Keratinocyte (primary cell): ENCODE data around the gene TYROBP. TPM values are rescaled to one million over a fixed set of nuclear protein-coding genes. Genes with fewer than 3 reads are reported as not detected.

Source experiments
- DNase-seq: peaks from one replicate; pipeline ENCODE4 v3.0.0-alpha.2; 2011; ENCODE audit warnings: low read depth, missing footprints, low spot score
- FAIRE-seq: peaks from 2 replicates; lab custom pipeline; 2011; peaks lifted over from hg19 to GRCh38; lab: Jason Lieb, UNC
- H2AFZ ChIP-seq: 2 replicates; pipeline ENCODE4 v1.6.0; 2012; ENCODE audit warnings: low read length, control low read depth, inconsistent platforms; ENCODE audit not compliant: control insufficient read depth
- H3K27ac ChIP-seq: 2 replicates; pipeline ENCODE4 v1.5.1; 2011; ENCODE audit warnings: low read length; ENCODE audit not compliant: control insufficient read depth, insufficient read depth
- H3K27me3 ChIP-seq: 3 replicates; pipeline ENCODE4 v1.6.0; 2011; ENCODE audit warnings: low read length; ENCODE audit not compliant: control insufficient read depth, insufficient read depth; ENCODE audit errors: extremely low read depth
- H3K36me3 ChIP-seq, 2 experiments: 2 replicates in 1 of 2; 3 replicates in 1 of 2; pipeline ENCODE4 v1.5.1; 2011; ENCODE audit warnings: low read length in 2 of 2, mild to moderate bottlenecking in 1 of 2; ENCODE audit not compliant: control insufficient read depth in 2 of 2, insufficient read depth in 2 of 2; ENCODE audit errors: extremely low read depth in 1 of 2
- H3K4me1 ChIP-seq: 3 replicates; pipeline ENCODE4 v1.5.1; 2011; ENCODE audit warnings: low read length; ENCODE audit not compliant: control insufficient read depth, insufficient read depth; ENCODE audit errors: extremely low read depth
- H3K4me2 ChIP-seq: 3 replicates; pipeline ENCODE4 v1.6.0; 2011; ENCODE audit warnings: low read depth, low read length; ENCODE audit not compliant: control insufficient read depth, insufficient read depth; ENCODE audit errors: extremely low read depth
- H3K4me3 ChIP-seq, 3 experiments: fragments of 200-600 bp in 1 of 3; sonication (generic) in 1 of 3; 2 replicates in 2 of 3; 3 replicates in 1 of 3; pipeline ENCODE4 v1.5.1; 2011 to 2016; ENCODE audit warnings: low read length in 3 of 3, mild to moderate bottlenecking in 3 of 3, control low read depth in 2 of 3, inconsistent platforms in 1 of 3, low read depth in 1 of 3, mixed read lengths in 1 of 3, mixed run types in 1 of 3, moderate library complexity in 1 of 3; ENCODE audit not compliant: control insufficient read depth in 2 of 3, insufficient read depth in 2 of 3; ENCODE audit errors: extremely low read depth in 1 of 3
- H3K79me2 ChIP-seq: 2 replicates; pipeline ENCODE4 v1.6.0; 2012; ENCODE audit warnings: low read length; ENCODE audit not compliant: control insufficient read depth, insufficient read depth
- H3K9ac ChIP-seq: 3 replicates; pipeline ENCODE4 v1.6.0; 2011; ENCODE audit warnings: low read length; ENCODE audit not compliant: control insufficient read depth, insufficient read depth; ENCODE audit errors: extremely low read depth
- H3K9me1 ChIP-seq: 3 replicates; pipeline ENCODE4 v1.6.0; 2011; ENCODE audit warnings: low read length; ENCODE audit not compliant: control insufficient read depth, insufficient read depth; ENCODE audit errors: extremely low read depth
- H3K9me3 ChIP-seq: 2 replicates; pipeline ENCODE4 v1.5.1; 2012; ENCODE audit warnings: low read depth, low read length; ENCODE audit not compliant: control insufficient read depth
- H4K20me1 ChIP-seq: 3 replicates; pipeline ENCODE4 v1.6.0; 2011; ENCODE audit warnings: low read length; ENCODE audit not compliant: control insufficient read depth, insufficient read depth; ENCODE audit errors: extremely low read depth
- CTCF ChIP-seq, 3 experiments: IDR thresholded peaks in 1 of 3; conservative IDR thresholded peaks in 1 of 3; optimal IDR thresholded peaks in 1 of 3; 2 replicates in 2 of 3; 3 replicates in 1 of 3; pipeline versions ENCODE3 to v1.5.1; 2011; ENCODE audit warnings: low read length in 3 of 3, mild to moderate bottlenecking in 3 of 3, moderate library complexity in 2 of 3, control low read depth in 1 of 3, inconsistent platforms in 1 of 3; ENCODE audit not compliant: insufficient read depth in 2 of 3; ENCODE audit errors: extremely low read depth in 1 of 3
- EZH2 ChIP-seq: IDR thresholded peaks from one replicate; pipeline ENCODE4 v1.6.1; 2012; ENCODE audit warnings: inconsistent platforms, mild to moderate bottlenecking, low read length, moderate library complexity
- dilution Hi-C: fragments of 300-500 bp; cut with MboI; formaldehyde crosslinking; loops from one replicate; pipeline ENCODE4 v1.7.0; 2020; ENCODE audit warnings: low sequenced_read_pairs; ENCODE audit not compliant: extremely low pct_ligation_motif_present
- polyA plus RNA-seq, 5 experiments: library from polyadenylated mRNA; depleted of rRNA in 3 of 5; stranded (reverse) in 3 of 5; stranded (forward) in 1 of 5; unstranded in 1 of 5; fragments of >200 nt; gene quantifications; 1 replicate in 1 of 5; 2 replicates in 3 of 5; 3 replicates in 1 of 5; pipeline versions ENCODE4 v1.2.1 to v1.2.3, GENCODE V29; 2011 to 2012; ENCODE audit warnings: missing spikeins in 2 of 5, low read depth in 1 of 5, low replicate concordance in 1 of 5

TYROBP gene
- polyA plus RNA-seq, 1 donor (not counting 4 experiments of a cell fraction or from before 2014, with no cell fraction given), result not detected

- DNase-seq (no peak), FAIRE-seq (no peak)
- Histone ChIP-seq H3K9me1 (no peaks in the 10 kb centered on the region), H3K79me2 (no peaks in the 10 kb centered on the region), H3K27ac (no peak overlapping the region), H2AFZ (no peak overlapping the region), H3K4me1 (no peaks in the 10 kb centered on the region), H3K9me3 (no peaks in the 10 kb centered on the region), H3K4me3 (no peak overlapping the region), H3K4me2 (no peak overlapping the region), H3K27me3 (no peaks in the 10 kb centered on the region), H4K20me1 (no peaks in the 10 kb centered on the region), H3K36me3 (peaks cover 15 to 32% of the 10 kb centered on the region in 2 experiments), H3K9ac (no peak overlapping the region)
- dilution Hi-C loops, result no loop called here
- TF ChIP-seq EZH2 (no peak), CTCF (optimal IDR thresholded peaks at IDR 0.05 in 1 of 3, IDR thresholded peaks at IDR 0.05 in 1 of 3, conservative IDR thresholded peaks at IDR 0.05 in 1 of 3; ENCODE audit: extremely low read depth in 1 of 3, insufficient read depth in 2 of 3, low read length in 3 of 3) (no peak)
These were observed 17.9 kb downstream of the TYROBP start for GRCh38 chr19:35890113-35890650.

GRCh38 chr19:35889370-35890112 is 18.6 kb downstream of the TYROBP start:
- TF ChIP-seq EZH2, result no peak
- TF ChIP-seq CTCF (optimal IDR thresholded peaks at IDR 0.05 in 1 of 3, IDR thresholded peaks at IDR 0.05 in 1 of 3, conservative IDR thresholded peaks at IDR 0.05 in 1 of 3; ENCODE audit: extremely low read depth in 1 of 3, insufficient read depth in 2 of 3, low read length in 3 of 3), result no peak
- Histone ChIP-seq H4K20me1 (no peaks in the 10 kb centered on the region), H3K9me3 (no peaks in the 10 kb centered on the region), H3K36me3 (peaks cover 15 to 32% of the 10 kb centered on the region in 2 experiments), H3K4me2 (no peak overlapping the region), H3K27me3 (no peaks in the 10 kb centered on the region), H3K4me3 (no peak overlapping the region), H3K4me1 (no peaks in the 10 kb centered on the region), H3K9ac (no peak overlapping the region), H2AFZ (no peak overlapping the region), H3K79me2 (no peaks in the 10 kb centered on the region), H3K9me1 (no peaks in the 10 kb centered on the region), H3K27ac (no peak overlapping the region)
- dilution Hi-C loops, result no loop called here
- DNase-seq (no peak), FAIRE-seq (no peak)
